Measurements from ENCODE around the gene RBM41.

Gene RBM41

GRCh38 chrX:107029752-107030151, 88.9 kb downstream of the RBM41 start:
- no peak for DNase-seq (ENCODE audit: low read depth in 2 of 2)

- DNase-seq (ENCODE audit: low read depth in 2 of 2): no peak
Observed at GRCh38 chrX:107025545-107025944, 93.1 kb downstream of the RBM41 start.

- no peak for DNase-seq (ENCODE audit: low read depth in 2 of 2)
Observed at GRCh38 chrX:107014936-107015335, 103.7 kb downstream of the RBM41 start.

Data from stimulated activated CD8-positive, alpha-beta memory T cell treated with anti-CD3 and anti-CD28 coated beads, Interleukin-15, amount 100 ng/mL, for 4 hours (primary cell).